Lung (tissue), 12 donors: ENCODE measurements around the gene RAB27B. TPM values are rescaled to one million over a fixed set of nuclear protein-coding genes. Genes with fewer than 3 reads are reported as not detected.

Source experiments
- ATAC-seq: fragments of 200-7000 bp; cut with Tn5 transposase; one replicate; pipeline ENCODE4 v1.9.1; 2020; ENCODE audit warnings: moderate number of reproducible peaks; ENCODE audit not compliant: insufficient read depth, low FRiP score
- DNase-seq, 3 donors: peaks; one replicate each; pipeline ENCODE4 v3.0.0-alpha.2; 2013 to 2017
- H3K27ac ChIP-seq, 2 donors: one replicate each; pipeline ENCODE4 v1.5.1; 2013; ENCODE audit warnings: mild to moderate bottlenecking in 2 of 2, moderate library complexity in 2 of 2, control low read depth in 1 of 2, inconsistent platforms in 1 of 2, low read depth in 1 of 2, low read length in 1 of 2
- H3K27me3 ChIP-seq, 3 donors: one replicate each; pipeline ENCODE4 v1.5.1; 2013; ENCODE audit warnings: low read length in 2 of 3; ENCODE audit not compliant: control insufficient read depth in 3 of 3, insufficient read depth in 3 of 3
- H3K36me3 ChIP-seq, 4 donors: one replicate each; pipeline ENCODE4 v1.5.1; 2013; ENCODE audit warnings: low read length in 4 of 4, mild to moderate bottlenecking in 1 of 4, moderate library complexity in 1 of 4; ENCODE audit not compliant: control insufficient read depth in 4 of 4, insufficient read depth in 4 of 4
- H3K4me1 ChIP-seq, 5 donors: one replicate each; pipeline ENCODE4 v1.5.1; 2013; ENCODE audit warnings: low read length in 5 of 5, mild to moderate bottlenecking in 2 of 5, moderate library complexity in 1 of 5; ENCODE audit not compliant: control insufficient read depth in 5 of 5, insufficient read depth in 5 of 5
- H3K4me3 ChIP-seq: one replicate; pipeline ENCODE4 v1.5.1; 2013; ENCODE audit warnings: mild to moderate bottlenecking, control low read depth, moderate library complexity
- H3K9ac ChIP-seq, 2 donors: one replicate each; pipeline ENCODE4 v1.5.1; 2013; ENCODE audit warnings: low read length in 2 of 2, control low read depth in 1 of 2; ENCODE audit not compliant: insufficient read depth in 1 of 2
- H3K9me3 ChIP-seq, 4 donors: one replicate each; pipeline ENCODE4 v1.5.1; 2013; ENCODE audit warnings: low read length in 3 of 4, mild to moderate bottlenecking in 1 of 4, moderate library complexity in 1 of 4; ENCODE audit not compliant: control insufficient read depth in 4 of 4, insufficient read depth in 3 of 4
- CTCF ChIP-seq: IDR thresholded peaks from 2 replicates; pipeline ENCODE4 v1.5.1; 2012; ENCODE audit warnings: mild to moderate bottlenecking; ENCODE audit errors: control extremely low read depth, extremely low read depth
- WGBS, 2 donors: extraction: QIAGEN DNeasy Blood & Tissue Kit; methylation state at CpG; one replicate each; pipeline ENCODE4 v1.1.7; 2013; 5-methylcytosine and 5-hydroxymethylcytosine counted together
- polyA plus RNA-seq, 2 donors: library from polyadenylated mRNA; stranded (reverse); fragments of 200-250 nt; gene quantifications; one replicate each; pipeline ENCODE4 v1.2.1, GENCODE V29; 2013
- total RNA-seq, 2 donors: library from RNA; depleted of rRNA in 1 of 2; stranded (reverse); fragments of >200 nt in 1 of 2; gene quantifications; one replicate each; pipeline ENCODE4 v1.2.1, GENCODE V29; 2014 to 2021
- donor health status: control.
- donor health status: control.
- donor health status: Bipolar disorder and iron deficiency.
- donor health status: healthy.
- donor health status: DM: yes; HTN: yes; CAD: no.

RAB27B gene
- total and polyA plus RNA-seq, 4 donors, result 5.0 to 21.5 (median 7.5) TPM

GRCh38 chr18:54783139-54783538 lies 45.1 kb upstream of the RAB27B start:
- Histone ChIP-seq H3K27ac (no peak overlapping the region), H3K9ac (no peak overlapping the region), H3K36me3 (no peaks in the 10 kb centered on the region), H3K27me3 (no peaks in the 10 kb centered on the region), H3K9me3 (peaks cover 0 to 7% (median 0%) of the 10 kb centered on the region in 4 donors), H3K4me1 (no peaks in the 10 kb centered on the region), H3K4me3 (no peak overlapping the region)
- ATAC-seq (no peak), DNase-seq (no peak)
- WGBS, 2 donors, result 80 to 86% methylated on average over 1 of the region's 1 CpG
- no peak for TF ChIP-seq CTCF

GRCh38 chr18:54786206-54786605 lies 42.1 kb upstream of the RAB27B start:
- Histone ChIP-seq H3K9ac (no peak overlapping the region), H3K4me3 (no peak overlapping the region), H3K27me3 (no peaks in the 10 kb centered on the region), H3K4me1 (peaks cover 0 to 6% (median 0%) of the 10 kb centered on the region in 5 donors), H3K9me3 (peaks cover 0 to 2% (median 0%) of the 10 kb centered on the region in 4 donors), H3K36me3 (no peaks in the 10 kb centered on the region), H3K27ac (no peak overlapping the region)
- ATAC-seq (no peak), DNase-seq (no peak)
- WGBS, 2 donors, result 96 to 100% methylated on average over 1 of the region's 1 CpG
- TF ChIP-seq CTCF, result no peak

- Histone ChIP-seq H3K9ac (no peak overlapping the region), H3K27me3 (no peaks in the 10 kb centered on the region), H3K4me3 (no peak overlapping the region), H3K27ac (no peak overlapping the region), H3K4me1 (peaks cover 0 to 6% (median 0%) of the 10 kb centered on the region in 5 donors), H3K36me3 (no peaks in the 10 kb centered on the region), H3K9me3 (peaks cover 0 to 2% (median 0%) of the 10 kb centered on the region in 4 donors)
- WGBS, 2 donors, result 47 to 52% methylated on average over 5 of the region's 5 CpGs
- TF ChIP-seq CTCF, result no peak
- no peak for ATAC-seq
- DNase-seq, result no peak
These were observed 41.2 kb upstream of the RAB27B start for GRCh38 chr18:54787121-54787520.

- no peak for ATAC-seq
- TF ChIP-seq CTCF, result no peak
These were observed 40.7 kb upstream of the RAB27B start for GRCh38 chr18:54787616-54788015.

More at GRCh38 chr18:54787616-54788015, 40.7 kb upstream of the RAB27B start:
- Histone ChIP-seq H3K9ac (no peak overlapping the region), H3K27ac (no peak overlapping the region), H3K4me3 (no peak overlapping the region), H3K9me3 (peaks cover 0 to 2% (median 0%) of the 10 kb centered on the region in 4 donors), H3K4me1 (peaks cover 0 to 6% (median 0%) of the 10 kb centered on the region in 5 donors), H3K27me3 (no peaks in the 10 kb centered on the region), H3K36me3 (no peaks in the 10 kb centered on the region)
- DNase-seq, result no peak
